CD4-positive, alpha-beta memory T cell (primary cell): ENCODE results near the gene MIOX. TPM values are rescaled to one million over a fixed set of nuclear protein-coding genes. Genes with fewer than 3 reads are reported as not detected.

Experiments used
- CTCF ChIA-PET: fragments of 350-600 bp; sonication (Branson Sonifier 250); formaldehyde crosslinking; loops from one replicate; lab custom pipeline; 2021; ENCODE audit warnings: inconsistent platforms; ENCODE audit not compliant: partially characterized antibody; lab: Charles Lee
- POLR2A ChIA-PET: fragments of 350-600 bp; sonication (Branson Sonifier 250); formaldehyde crosslinking; loops from one replicate; lab custom pipeline; 2021; ENCODE audit not compliant: partially characterized antibody; lab: Charles Lee
- DNase-seq, 5 donors: peaks; one replicate each; pipeline versions ENCODE4 v3.0.0 to v3.0.0-alpha.2; 2020 to 2022; ENCODE audit warnings: mixed read lengths in 1 of 5
- H3K27ac ChIP-seq: one replicate; pipeline ENCODE4 v1.7.0; 2013; ENCODE audit warnings: low read depth, low read length
- H3K27me3 ChIP-seq: 2 replicates; pipeline ENCODE4 v1.7.0; 2013; ENCODE audit warnings: mild to moderate bottlenecking, low read length, moderate library complexity; ENCODE audit not compliant: insufficient read depth
- H3K36me3 ChIP-seq: 2 replicates; pipeline ENCODE4 v1.7.0; 2013; ENCODE audit warnings: mild to moderate bottlenecking, low read length, moderate library complexity; ENCODE audit not compliant: insufficient read depth
- H3K4me1 ChIP-seq: 2 replicates; pipeline ENCODE4 v1.7.0; 2013; ENCODE audit warnings: mild to moderate bottlenecking, low read length, moderate library complexity; ENCODE audit not compliant: insufficient read depth
- H3K4me3 ChIP-seq, 2 donors: one replicate each; pipeline ENCODE4 v1.7.0; 2013; ENCODE audit warnings: low read length in 2 of 2, mild to moderate bottlenecking in 1 of 2
- H3K9me3 ChIP-seq, 2 donors: one replicate each; pipeline ENCODE4 v1.7.0; 2013; ENCODE audit warnings: low read length in 2 of 2, control low read depth in 1 of 2; ENCODE audit not compliant: control insufficient read depth in 1 of 2
- H3K27ac Mint-ChIP-seq, 7 donors: one replicate each; pipeline ENCODE4 v1.8.0; 2020 to 2021; ENCODE audit warnings: mixed read lengths in 7 of 7, mild to moderate bottlenecking in 6 of 7, inconsistent platforms in 3 of 7, moderate library complexity in 3 of 7
- H3K27me3 Mint-ChIP-seq, 2 donors: one replicate each; pipeline ENCODE4 v1.8.0; 2020 to 2021; ENCODE audit warnings: mixed read lengths in 2 of 2
- H3K36me3 Mint-ChIP-seq, 2 donors: one replicate each; pipeline ENCODE4 v1.8.0; 2020 to 2021; ENCODE audit warnings: mixed read lengths in 2 of 2, inconsistent platforms in 1 of 2, mild to moderate bottlenecking in 1 of 2
- H3K4me1 Mint-ChIP-seq, 4 donors: one replicate each; pipeline ENCODE4 v1.8.0; 2020 to 2021; ENCODE audit warnings: mixed read lengths in 4 of 4, mild to moderate bottlenecking in 1 of 4
- H3K4me3 Mint-ChIP-seq, 8 donors: one replicate each; pipeline ENCODE4 v1.8.0; 2020 to 2021; ENCODE audit warnings: mixed read lengths in 8 of 8, mild to moderate bottlenecking in 7 of 8, moderate library complexity in 6 of 8, inconsistent platforms in 3 of 8
- H3K9me3 Mint-ChIP-seq, 8 donors: one replicate each; pipeline ENCODE4 v1.8.0; 2020 to 2021; ENCODE audit warnings: mixed read lengths in 8 of 8, mild to moderate bottlenecking in 5 of 8, inconsistent platforms in 3 of 8, moderate library complexity in 1 of 8
- intact Hi-C: fragments of 100-400 bp; cut with micrococcal nuclease; formaldehyde crosslinking; loops from one replicate; pipeline ENCODE4 v1.15.1; 2023
- polyA plus RNA-seq, 2 donors: library from polyadenylated mRNA; unstranded; fragments of 300-500 nt; fragmentation: Illumina TruSeq; gene quantifications; one replicate each; pipeline ENCODE4 v1.2.3, GENCODE V29; 2021
- total RNA-seq, 2 experiments: library from RNA; stranded (reverse); gene quantifications; one replicate each; pipeline ENCODE4 v1.2.3, GENCODE V29; 2021

MIOX gene
- total and polyA plus RNA-seq, 4 experiments from 2014 or later = not detected

DNA sequence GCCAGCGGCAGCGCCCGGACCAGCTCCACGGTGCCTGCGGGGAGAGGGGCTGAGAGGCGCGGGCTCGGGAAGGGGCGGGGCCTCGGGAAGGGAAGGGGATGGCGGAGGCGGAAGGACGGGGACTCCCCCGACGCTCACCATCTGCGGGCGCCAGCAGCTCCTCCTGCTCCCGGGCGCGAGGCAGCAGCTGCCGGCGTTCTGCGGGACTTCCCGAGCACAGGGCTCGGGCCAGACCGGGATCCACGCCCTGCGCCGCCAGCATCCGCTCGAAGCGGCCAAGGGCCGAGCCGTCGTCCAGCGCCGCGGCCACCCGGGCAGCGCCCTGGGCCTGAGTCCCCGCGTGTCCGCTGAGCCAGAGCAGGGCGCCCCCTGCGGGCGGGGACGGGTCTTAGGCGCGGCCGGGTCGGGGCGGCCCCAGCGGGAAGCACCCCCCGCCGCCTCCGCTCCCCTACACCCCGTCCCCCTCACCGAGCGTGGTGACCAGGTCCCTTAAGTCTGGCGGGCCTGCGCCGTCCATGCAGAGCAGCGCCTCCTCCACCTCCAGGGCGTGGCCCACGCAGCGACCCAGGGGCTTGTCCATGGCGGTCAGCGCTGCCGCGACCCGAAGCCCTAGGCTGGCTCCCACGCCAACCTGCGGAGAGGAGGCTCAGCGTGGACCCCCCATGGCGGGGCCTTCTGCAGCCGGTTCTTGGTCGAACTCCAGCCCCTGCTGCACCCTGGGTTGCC is 39.6 kb downstream of the MIOX start:
- H3K4me1 ChIP-seq = peaks cover 50% of the 10 kb centered on the region
- intact Hi-C loops = loop anchor here (1.0 to 5.0 kb wide), 3 partner anchors 94 to 334 kb away; no protein-coding TSS in a partner anchor
- H3K27me3 ChIP-seq = no peaks in the 10 kb centered on the region
- DNase-seq = peak; percentile 82 to 91 (median 86)
- H3K4me3 ChIP-seq = peak overlapping the region; percentile 23 to 81
- H3K27ac Mint-ChIP-seq = peak overlapping the region; percentile 83 to 97 (median 91)
- H3K4me3 Mint-ChIP-seq = peak overlapping the region; percentile 60 to 89 (median 75)
- ChIA-PET CTCF (interaction anchor here (0.7 to 5.1 kb wide), 48 partner anchors 8 to 340 kb away, joined by 3 to 135 read pairs (median 5); partner anchors contain the start of genes ARSA, CHKB, HDAC10 and KLHDC7B), POLR2A (interaction anchor here (0.6 to 9.5 kb wide), 46 partner anchors 11 to 601 kb away, joined by 3 to 321 read pairs (median 6); partner anchors contain the start of genes ARSA, CHKB, HDAC10 and KLHDC7B)
- H3K4me1 Mint-ChIP-seq = peaks cover 14 to 39% (median 28%) of the 10 kb centered on the region in 4 donors
- peak overlapping the region; percentile 96 for H3K27ac ChIP-seq
- peaks cover 23% of the 10 kb centered on the region for H3K36me3 ChIP-seq
- H3K9me3 Mint-ChIP-seq = peaks cover 0 to 2% (median 0%) of the 10 kb centered on the region in 8 donors
- no peaks in the 10 kb centered on the region for H3K9me3 ChIP-seq
- H3K36me3 Mint-ChIP-seq = peaks cover 3 to 19% of the 10 kb centered on the region in 2 donors
- H3K27me3 Mint-ChIP-seq = no peaks in the 10 kb centered on the region

DNA sequence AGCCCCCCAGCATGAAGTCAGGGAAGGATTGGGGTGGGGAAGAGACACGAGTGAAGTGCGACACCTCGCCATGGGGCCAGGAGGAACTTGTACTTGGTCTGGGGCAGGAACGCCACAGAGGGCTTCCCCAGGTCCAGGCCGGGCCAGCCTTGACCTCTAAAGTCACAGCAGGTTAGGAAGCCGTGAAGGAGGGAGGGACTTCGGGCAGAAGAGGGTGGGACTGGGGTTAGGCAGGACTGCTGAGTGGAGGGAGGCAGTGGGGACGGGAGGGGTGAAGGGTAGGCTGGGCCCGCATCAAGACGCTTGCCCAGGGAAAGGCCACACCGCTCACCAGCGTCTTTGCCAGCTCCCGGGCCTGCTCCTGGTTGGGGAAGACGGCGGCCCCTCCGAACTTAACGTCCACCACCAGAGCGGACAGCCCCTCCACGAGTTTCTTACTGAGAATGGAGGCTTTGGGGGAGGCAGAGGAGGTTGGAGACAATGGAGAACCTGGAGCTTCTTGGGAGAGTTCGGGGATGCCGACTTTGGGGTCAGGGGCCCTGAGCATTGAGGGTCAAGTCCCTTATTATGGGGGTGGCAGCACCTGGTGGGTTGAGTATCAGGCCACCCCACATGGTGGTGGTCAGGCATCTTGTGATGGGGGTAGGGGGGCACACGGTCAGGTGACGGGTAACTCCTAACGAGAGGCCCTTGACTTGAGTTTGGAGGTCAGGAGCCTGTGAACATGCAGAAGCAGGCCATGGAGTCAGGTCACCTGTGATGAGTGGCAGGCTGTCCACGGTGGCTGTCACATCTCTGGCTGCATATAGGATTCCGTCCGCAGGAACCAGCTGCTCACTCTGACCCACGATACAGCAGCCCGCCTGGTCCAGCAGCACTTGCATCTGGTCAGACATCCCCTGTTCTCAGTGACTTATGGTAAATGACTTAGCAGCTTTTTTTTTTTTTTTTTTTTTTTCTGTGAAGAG is 40.5 kb downstream of the MIOX start:
- CTCF ChIA-PET = interaction anchor here (1.0 to 5.1 kb wide), 8 partner anchors 12 to 94 kb away, joined by 3 to 135 read pairs (median 16); partner anchors contain the start of genes KLHDC7B and SYCE3
- H3K9me3 Mint-ChIP-seq = peaks cover 0 to 2% (median 0%) of the 10 kb centered on the region in 8 donors
- Histone ChIP-seq H3K4me3 (peak overlapping the region in 1 of 2 donors; percentile 81), H3K27ac (peak overlapping the region; percentile 96), H3K36me3 (peaks cover 14% of the 10 kb centered on the region), H3K9me3 (no peaks in the 10 kb centered on the region), H3K4me1 (peaks cover 52% of the 10 kb centered on the region), H3K27me3 (no peaks in the 10 kb centered on the region)
- H3K36me3 Mint-ChIP-seq = peaks cover 3 to 17% of the 10 kb centered on the region in 2 donors
- DNase-seq = peak in 2 of 5 donors; percentile 30 to 55
- H3K27me3 Mint-ChIP-seq = no peaks in the 10 kb centered on the region
- H3K4me3 Mint-ChIP-seq = peak overlapping the region; percentile 60 to 83 (median 75)
- peaks cover 14 to 39% (median 29%) of the 10 kb centered on the region in 4 donors for H3K4me1 Mint-ChIP-seq
- intact Hi-C loops = loop anchor here (1.0 to 5.0 kb wide), 3 partner anchors 93 to 335 kb away; no protein-coding TSS in a partner anchor
- peak overlapping the region; percentile 83 to 97 (median 91) for H3K27ac Mint-ChIP-seq
- POLR2A ChIA-PET = interaction anchor here (0.6 to 9.5 kb wide), 13 partner anchors 11 to 201 kb away, joined by 3 to 321 read pairs (median 6); partner anchors contain the start of genes CHKB, LMF2, NCAPH2 and SYCE3

DNA sequence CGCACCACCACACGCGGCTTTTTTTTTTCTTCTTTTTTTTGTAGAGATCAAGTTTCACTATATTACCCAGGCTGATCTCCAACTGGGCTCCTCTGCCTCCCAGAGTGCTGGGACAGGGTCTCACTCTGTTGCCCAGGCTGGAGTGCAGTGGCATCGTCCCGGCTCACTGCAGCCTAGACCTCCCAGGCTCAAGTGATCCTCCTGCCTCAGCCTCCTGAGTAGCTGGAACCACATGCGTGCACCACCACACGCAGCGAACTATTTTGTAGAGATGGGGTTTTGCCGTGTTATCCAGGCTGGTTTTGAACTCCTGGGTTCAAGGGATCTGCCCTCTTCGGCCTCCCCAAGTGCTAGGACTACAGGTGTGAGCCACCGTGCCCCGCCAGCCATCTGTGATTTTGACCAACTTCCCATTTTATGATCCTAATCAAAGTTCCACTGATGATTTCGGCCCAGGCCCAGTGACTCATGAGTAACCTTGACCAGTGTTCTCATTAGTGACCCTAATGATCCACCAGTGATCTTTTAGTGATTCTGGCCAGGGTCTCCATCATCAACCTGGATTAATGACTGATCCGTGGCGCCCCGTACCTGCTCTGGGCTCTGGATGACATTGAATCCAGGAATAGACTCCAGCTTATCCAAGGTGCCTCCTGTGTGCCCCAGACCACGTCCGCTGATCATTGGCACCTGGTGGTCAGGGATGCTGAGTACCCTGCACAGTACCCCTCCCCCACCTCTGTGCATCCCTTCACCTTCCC is 41.4 kb downstream of the MIOX start:
- H3K36me3 Mint-ChIP-seq = peaks cover 3 to 14% of the 10 kb centered on the region in 2 donors
- intact Hi-C loops = loop anchor here (5.0 kb wide), 2 partner anchors 286 to 336 kb away; no protein-coding TSS in a partner anchor
- Histone ChIP-seq H3K4me3 (no peak overlapping the region), H3K27ac (peak overlapping the region; percentile 96), H3K9me3 (no peaks in the 10 kb centered on the region), H3K4me1 (peaks cover 61% of the 10 kb centered on the region), H3K36me3 (peaks cover 5% of the 10 kb centered on the region), H3K27me3 (no peaks in the 10 kb centered on the region)
- ChIA-PET POLR2A (interaction anchor here (0.6 to 9.5 kb wide), 15 partner anchors 10 to 202 kb away, joined by 3 to 321 read pairs (median 7); partner anchors contain the start of genes ARSA, CHKB, LMF2 and NCAPH2), CTCF (interaction anchor here (1.1 to 5.1 kb wide), 6 partner anchors 11 to 36 kb away, joined by 3 to 135 read pairs (median 14); partner anchors contain the start of genes KLHDC7B and SYCE3)
- H3K27me3 Mint-ChIP-seq = no peaks in the 10 kb centered on the region
- H3K4me3 Mint-ChIP-seq = peak overlapping the region; percentile 60 to 83 (median 75)
- DNase-seq = peak in 1 of 5 donors; percentile 31
- H3K9me3 Mint-ChIP-seq = peaks cover 0 to 2% (median 0%) of the 10 kb centered on the region in 8 donors
- H3K27ac Mint-ChIP-seq = peak overlapping the region; percentile 83 to 97 (median 91)
- peaks cover 14 to 45% (median 31%) of the 10 kb centered on the region in 4 donors for H3K4me1 Mint-ChIP-seq

DNA sequence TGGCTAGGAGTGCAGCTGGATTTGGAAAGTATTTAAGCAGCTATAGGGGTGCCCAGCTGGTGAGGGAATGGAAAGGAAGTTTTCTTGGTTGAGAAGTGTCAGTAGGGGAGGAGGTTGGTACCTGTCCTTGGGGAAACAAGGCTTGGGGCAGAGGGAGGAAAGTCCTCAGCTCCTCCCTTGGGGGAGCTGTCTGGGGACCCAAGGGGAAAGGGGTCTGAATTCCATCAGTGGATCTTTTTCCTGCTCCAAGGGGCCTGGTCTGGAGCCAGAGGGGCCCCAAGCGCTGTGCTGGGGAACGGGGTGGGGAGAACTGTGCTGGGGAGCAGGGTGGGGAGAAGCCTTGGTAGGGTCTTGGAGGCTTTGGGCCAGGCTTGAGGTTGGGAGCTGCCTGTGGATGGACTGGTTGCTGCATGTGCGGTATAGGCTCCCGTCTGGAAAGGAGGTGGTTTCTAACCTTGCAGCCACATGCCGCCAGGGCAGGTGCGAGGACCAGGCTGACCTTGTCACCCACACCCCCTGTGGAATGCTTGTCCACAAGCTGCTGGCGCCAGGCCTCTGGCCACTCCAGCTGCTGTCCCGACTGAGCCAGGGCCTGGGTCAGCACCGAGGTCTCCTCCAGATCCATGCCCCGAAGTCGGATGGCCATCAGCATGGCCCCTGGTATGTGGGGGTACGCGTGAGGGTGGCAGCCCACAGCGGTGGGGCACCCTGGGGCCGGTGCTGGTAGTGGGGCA is 42.2 kb downstream of the MIOX start:
- intact Hi-C loops = loop anchor here (5.0 kb wide), 2 partner anchors 287 to 337 kb away; no protein-coding TSS in a partner anchor
- H3K9me3 ChIP-seq = no peaks in the 10 kb centered on the region
- H3K27ac ChIP-seq = peak overlapping the region; percentile 96
- H3K36me3 ChIP-seq = no peaks in the 10 kb centered on the region
- H3K4me3 ChIP-seq = peak overlapping the region in 1 of 2 donors; percentile 94
- Mint-ChIP-seq H3K36me3 (peaks cover 3 to 9% of the 10 kb centered on the region in 2 donors), H3K9me3 (peaks cover 0 to 2% (median 0%) of the 10 kb centered on the region in 8 donors), H3K4me3 (peak overlapping the region; percentile 31 to 83 (median 60)), H3K27me3 (no peaks in the 10 kb centered on the region), H3K4me1 (peaks cover 17 to 53% (median 38%) of the 10 kb centered on the region in 4 donors), H3K27ac (peak overlapping the region; percentile 77 to 97 (median 83))
- CTCF ChIA-PET = interaction anchor here (1.2 to 5.1 kb wide), 2 partner anchors 11 to 19 kb away, joined by 3 to 135 read pairs; no protein-coding TSS in a partner anchor
- DNase-seq = peak in 1 of 5 donors; percentile 41
- H3K27me3 ChIP-seq = no peaks in the 10 kb centered on the region
- peaks cover 63% of the 10 kb centered on the region for H3K4me1 ChIP-seq
- POLR2A ChIA-PET = interaction anchor here (0.8 to 9.5 kb wide), 12 partner anchors 9 to 277 kb away, joined by 3 to 321 read pairs (median 11); partner anchors contain the start of genes ARSA, CHKB, HDAC10 and LMF2

DNA sequence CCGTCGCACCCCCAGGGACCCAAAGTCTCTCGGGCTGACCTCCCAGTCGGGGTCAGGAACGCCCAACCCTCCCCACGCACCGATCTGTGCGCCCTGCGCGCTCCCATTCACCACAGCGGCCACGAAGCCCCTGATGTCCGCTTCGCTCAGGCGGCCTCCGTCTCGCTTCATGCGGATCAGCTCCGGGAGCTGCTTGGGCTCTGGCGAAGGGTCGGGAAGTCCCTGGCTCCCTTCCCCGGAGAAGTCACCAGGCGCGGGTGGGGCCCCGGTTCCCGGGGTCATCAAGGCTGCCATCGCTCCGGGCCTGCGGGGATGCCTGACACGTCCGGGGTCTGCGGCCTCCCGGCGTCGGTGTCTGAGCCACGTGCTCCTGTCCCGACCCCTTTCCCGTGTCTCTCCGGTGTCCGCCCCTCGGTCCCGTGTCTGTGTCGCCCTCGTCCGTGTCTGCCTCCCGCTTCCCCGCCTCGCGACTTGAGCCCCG is 42.8 kb downstream of the MIOX start:
- CTCF ChIA-PET = interaction anchor here (1.2 to 5.1 kb wide), 2 partner anchors 10 to 20 kb away, joined by 3 to 135 read pairs; no protein-coding TSS in a partner anchor
- Mint-ChIP-seq H3K27ac (peak overlapping the region; percentile 46 to 97 (median 75)), H3K4me1 (peaks cover 19 to 57% (median 41%) of the 10 kb centered on the region in 4 donors), H3K4me3 (peak overlapping the region in 7 of 8 donors; percentile 25 to 74 (median 40)), H3K36me3 (peaks cover 2 to 8% of the 10 kb centered on the region in 2 donors), H3K27me3 (no peaks in the 10 kb centered on the region), H3K9me3 (peaks cover 0 to 2% (median 0%) of the 10 kb centered on the region in 8 donors)
- intact Hi-C loops = loop anchor here (5.0 kb wide), 2 partner anchors 287 to 337 kb away; no protein-coding TSS in a partner anchor
- Histone ChIP-seq H3K4me1 (peaks cover 61% of the 10 kb centered on the region), H3K4me3 (peak overlapping the region in 1 of 2 donors; percentile 94), H3K9me3 (no peaks in the 10 kb centered on the region), H3K36me3 (no peaks in the 10 kb centered on the region), H3K27ac (peak overlapping the region; percentile 96), H3K27me3 (no peaks in the 10 kb centered on the region)
- DNase-seq = peak in 1 of 5 donors; percentile 53
- POLR2A ChIA-PET = interaction anchor here (1.0 to 9.5 kb wide), 12 partner anchors 9 to 283 kb away, joined by 3 to 321 read pairs (median 11); partner anchors contain the start of genes ARSA, CHKB, HDAC10 and KLHDC7B
